CD4-positive, CD25-positive, alpha-beta regulatory T cell (primary cell): ENCODE data around the gene LPAR2. TPM values are rescaled to one million over a fixed set of nuclear protein-coding genes. Genes with fewer than 3 reads are reported as not detected.

ENCODE experiments used
- ATAC-seq, 2 donors: fragments of 150-1000 bp; cut with Tn5 transposase; one replicate each; pipeline ENCODE4 v1.10.0; 2021; ENCODE audit warnings: low read depth in 2 of 2, moderate number of reproducible peaks in 2 of 2, moderate library complexity in 1 of 2
- DNase-seq, 3 donors: peaks; one replicate each; pipeline versions ENCODE4 v3.0.0 to v3.0.0-alpha.2; 2012 to 2022; ENCODE audit warnings: mixed read lengths in 1 of 3
- H3K27ac ChIP-seq: one replicate; pipeline ENCODE4 v1.7.0; 2013; ENCODE audit warnings: mild to moderate bottlenecking, low read length; ENCODE audit not compliant: insufficient read depth, poor library complexity, severe bottlenecking
- H3K27me3 ChIP-seq: one replicate; pipeline ENCODE4 v1.7.0; 2013; ENCODE audit warnings: low read length; ENCODE audit not compliant: control insufficient read depth, insufficient read depth
- H3K36me3 ChIP-seq: one replicate; pipeline ENCODE4 v1.7.0; 2013; ENCODE audit warnings: mild to moderate bottlenecking, low read length, moderate library complexity; ENCODE audit not compliant: control insufficient read depth, insufficient read depth
- H3K4me1 ChIP-seq: 2 replicates; pipeline ENCODE4 v1.7.0; 2013; ENCODE audit warnings: mild to moderate bottlenecking, low read length; ENCODE audit not compliant: insufficient read depth, control insufficient read depth, poor library complexity, severe bottlenecking
- H3K4me3 ChIP-seq: one replicate; pipeline ENCODE4 v1.7.0; 2013; ENCODE audit warnings: low read depth, mild to moderate bottlenecking, low read length, moderate library complexity
- H3K9me3 ChIP-seq, 2 experiments: 1 replicate in 1 of 2; 2 replicates in 1 of 2; pipeline ENCODE4 v1.7.0; 2013; ENCODE audit warnings: low read length in 2 of 2, mild to moderate bottlenecking in 1 of 2, moderate library complexity in 1 of 2; ENCODE audit not compliant: control insufficient read depth in 2 of 2
- H3K27ac Mint-ChIP-seq, 3 donors: one replicate each; pipeline ENCODE4 v1.8.0; 2020 to 2022; ENCODE audit warnings: mild to moderate bottlenecking in 3 of 3, mixed read lengths in 3 of 3, moderate library complexity in 2 of 3
- H3K27me3 Mint-ChIP-seq: one replicate; pipeline ENCODE4 v1.8.0; 2022; ENCODE audit warnings: mild to moderate bottlenecking, mixed read lengths
- H3K36me3 Mint-ChIP-seq: one replicate; pipeline ENCODE4 v1.8.0; 2020; ENCODE audit warnings: mixed read lengths
- H3K4me1 Mint-ChIP-seq, 4 donors: one replicate each; pipeline ENCODE4 v1.8.0; 2020 to 2022; ENCODE audit warnings: mixed read lengths in 4 of 4, mild to moderate bottlenecking in 1 of 4
- H3K4me3 Mint-ChIP-seq, 4 donors: one replicate each; pipeline ENCODE4 v1.8.0; 2020 to 2022; ENCODE audit warnings: mild to moderate bottlenecking in 4 of 4, mixed read lengths in 4 of 4, moderate library complexity in 3 of 4
- H3K9me3 Mint-ChIP-seq, 7 donors: one replicate each; pipeline ENCODE4 v1.8.0; 2020 to 2022; ENCODE audit warnings: mixed read lengths in 7 of 7, mild to moderate bottlenecking in 3 of 7, moderate library complexity in 2 of 7
- polyA plus RNA-seq, 4 donors: library from polyadenylated mRNA; unstranded; fragments of 300-500 nt; fragmentation: Illumina TruSeq; gene quantifications; one replicate each; pipeline ENCODE4 v1.2.3, GENCODE V29; 2021
- total RNA-seq: library from RNA; stranded (reverse); gene quantifications from one replicate; pipeline ENCODE4 v1.2.3, GENCODE V29; 2022

The LPAR2 gene
- total and polyA plus RNA-seq, 5 donors from 2014 or later: 29.9 to 120 (median 46.7) TPM

- no peak for DNase-seq
- H3K27ac ChIP-seq: no peak overlapping the region
- H3K4me1 ChIP-seq: peaks cover 33% of the 10 kb centered on the region
- H3K4me3 ChIP-seq: no peak overlapping the region
- no peaks in the 10 kb centered on the region for H3K9me3 ChIP-seq
- H3K4me3 Mint-ChIP-seq: peak overlapping the region in 1 of 4 donors; percentile 74
- peaks cover 16% of the 10 kb centered on the region for H3K36me3 ChIP-seq
- H3K27ac Mint-ChIP-seq: peak overlapping the region in 2 of 3 donors; percentile 7 to 80
- peaks cover 10% of the 10 kb centered on the region for H3K36me3 Mint-ChIP-seq
- H3K9me3 Mint-ChIP-seq: no peaks in the 10 kb centered on the region
- H3K27me3 Mint-ChIP-seq: no peaks in the 10 kb centered on the region
- no peak for ATAC-seq
- no peaks in the 10 kb centered on the region for H3K27me3 ChIP-seq
- H3K4me1 Mint-ChIP-seq: peaks cover 5 to 57% (median 19%) of the 10 kb centered on the region in 4 donors
These were observed 3.9 kb downstream of the LPAR2 start for GRCh38 chr19:19624032-19624570.

GRCh38 chr19:19623383-19623782 is 4.6 kb downstream of the LPAR2 start:
- no peak for DNase-seq
- H3K27ac Mint-ChIP-seq: peak overlapping the region in 2 of 3 donors; percentile 12 to 42
- H3K4me3 Mint-ChIP-seq: no peak overlapping the region

GRCh38 chr19:19619849-19620210 is 8.2 kb downstream of the LPAR2 start:
- ATAC-seq (no peak), DNase-seq (no peak)
- Histone ChIP-seq H3K27me3 (no peaks in the 10 kb centered on the region), H3K27ac (peak overlapping the region; percentile 79), H3K9me3 (no peaks in the 10 kb centered on the region), H3K36me3 (peaks cover 16% of the 10 kb centered on the region), H3K4me1 (peaks cover 43% of the 10 kb centered on the region), H3K4me3 (no peak overlapping the region)
- H3K4me1 Mint-ChIP-seq: peaks cover 7 to 65% (median 29%) of the 10 kb centered on the region in 4 donors
- peak overlapping the region; percentile 80 to 93 (median 83) for H3K27ac Mint-ChIP-seq
- peaks cover 0 to 2% (median 0%) of the 10 kb centered on the region in 7 donors for H3K9me3 Mint-ChIP-seq
- H3K4me3 Mint-ChIP-seq: peak overlapping the region in 2 of 4 donors; percentile 87 to 95
- H3K36me3 Mint-ChIP-seq: no peaks in the 10 kb centered on the region
- no peaks in the 10 kb centered on the region for H3K27me3 Mint-ChIP-seq

More at GRCh38 chr19:19623383-19623782, 4.6 kb downstream of the LPAR2 start:
- H3K27me3 ChIP-seq: no peaks in the 10 kb centered on the region
- no peak for ATAC-seq
- H3K4me1 Mint-ChIP-seq: peaks cover 5 to 59% (median 23%) of the 10 kb centered on the region in 4 donors
- peaks cover 31% of the 10 kb centered on the region for H3K4me1 ChIP-seq
- no peaks in the 10 kb centered on the region for H3K27me3 Mint-ChIP-seq
- H3K4me3 ChIP-seq: no peak overlapping the region
- no peaks in the 10 kb centered on the region for H3K9me3 ChIP-seq
- peaks cover 0 to 2% (median 0%) of the 10 kb centered on the region in 7 donors for H3K9me3 Mint-ChIP-seq
- H3K27ac ChIP-seq: no peak overlapping the region
- H3K36me3 ChIP-seq: peaks cover 16% of the 10 kb centered on the region
- H3K36me3 Mint-ChIP-seq: peaks cover 10% of the 10 kb centered on the region

GRCh38 chr19:19619181-19619848 is 8.7 kb downstream of the LPAR2 start:
- Mint-ChIP-seq H3K27ac (peak overlapping the region; percentile 93 to 97 (median 95)), H3K9me3 (peaks cover 0 to 2% (median 0%) of the 10 kb centered on the region in 7 donors), H3K27me3 (no peaks in the 10 kb centered on the region), H3K4me1 (peaks cover 7 to 66% (median 28%) of the 10 kb centered on the region in 4 donors), H3K36me3 (no peaks in the 10 kb centered on the region), H3K4me3 (peak overlapping the region; percentile 87 to 96 (median 94))
- H3K4me3 ChIP-seq: no peak overlapping the region
- no peak for DNase-seq
- H3K27ac ChIP-seq: peak overlapping the region; percentile 79
- H3K9me3 ChIP-seq: no peaks in the 10 kb centered on the region
- H3K36me3 ChIP-seq: peaks cover 12% of the 10 kb centered on the region
- H3K27me3 ChIP-seq: no peaks in the 10 kb centered on the region
- peaks cover 47% of the 10 kb centered on the region for H3K4me1 ChIP-seq
- no peak for ATAC-seq

- H3K27me3 Mint-ChIP-seq: no peaks in the 10 kb centered on the region
- peaks cover 11 to 66% (median 31%) of the 10 kb centered on the region in 4 donors for H3K4me1 Mint-ChIP-seq
- DNase-seq (peak; percentile 98 to 99 (median 98)), ATAC-seq (peak; percentile 95 to 96)
- peaks cover 48% of the 10 kb centered on the region for H3K4me1 ChIP-seq
- no peaks in the 10 kb centered on the region for H3K9me3 ChIP-seq
- H3K36me3 ChIP-seq: peaks cover 5% of the 10 kb centered on the region
- no peaks in the 10 kb centered on the region for H3K36me3 Mint-ChIP-seq
- peak within 1 kb of the TSS; percentile 86 for H3K4me3 ChIP-seq
- peak within 1 kb of the TSS; percentile 93 to 97 (median 95) for H3K27ac Mint-ChIP-seq
- H3K4me3 Mint-ChIP-seq: peak within 1 kb of the TSS; percentile 87 to 96 (median 94)
- peak within 1 kb of the TSS; percentile 83 for H3K27ac ChIP-seq
- no peaks in the 10 kb centered on the region for H3K27me3 ChIP-seq
- peaks cover 0 to 2% (median 0%) of the 10 kb centered on the region in 7 donors for H3K9me3 Mint-ChIP-seq
These were observed 9.6 kb downstream of the LPAR2 start, which contains the start of gene PBX4 for GRCh38 chr19:19618219-19619051. PBX4 (minus strand) TSS chr19:19618687; CDS start chr19:19618629, 58 bp downstream.

- H3K27ac ChIP-seq: no peak overlapping the region
- peaks cover 48% of the 10 kb centered on the region for H3K4me1 ChIP-seq
- no peaks in the 10 kb centered on the region for H3K9me3 ChIP-seq
- H3K27me3 ChIP-seq: no peaks in the 10 kb centered on the region
- Mint-ChIP-seq H3K4me3 (peak overlapping the region; percentile 40 to 87 (median 78)), H3K9me3 (peaks cover 0 to 2% (median 0%) of the 10 kb centered on the region in 7 donors), H3K27ac (peak overlapping the region in 2 of 3 donors; percentile 53 to 84), H3K27me3 (no peaks in the 10 kb centered on the region), H3K36me3 (peaks cover 15% of the 10 kb centered on the region), H3K4me1 (peaks cover 20 to 77% (median 44%) of the 10 kb centered on the region in 4 donors)
- ATAC-seq: no peak
- DNase-seq: peak in 1 of 3 donors; percentile 44
- H3K36me3 ChIP-seq: peaks cover 9% of the 10 kb centered on the region
- H3K4me3 ChIP-seq: peak overlapping the region; percentile 26
These were observed 12.9 kb downstream of the LPAR2 start for GRCh38 chr19:19615086-19615485.

GRCh38 chr19:19613506-19613905 is 14.5 kb downstream of the LPAR2 start:
- ATAC-seq (no peak), DNase-seq (no peak)
- Mint-ChIP-seq H3K27ac (peak overlapping the region in 2 of 3 donors; percentile 6 to 64), H3K36me3 (peaks cover 21% of the 10 kb centered on the region), H3K27me3 (no peaks in the 10 kb centered on the region), H3K4me3 (peak overlapping the region in 2 of 4 donors; percentile 33 to 55), H3K4me1 (peaks cover 20 to 75% (median 44%) of the 10 kb centered on the region in 4 donors), H3K9me3 (no peaks in the 10 kb centered on the region)
- H3K27me3 ChIP-seq: no peaks in the 10 kb centered on the region
- H3K4me1 ChIP-seq: peaks cover 39% of the 10 kb centered on the region
- H3K4me3 ChIP-seq: no peak overlapping the region
- H3K36me3 ChIP-seq: peaks cover 16% of the 10 kb centered on the region
- H3K27ac ChIP-seq: no peak overlapping the region
- no peaks in the 10 kb centered on the region for H3K9me3 ChIP-seq
